NB4 (cell line): Measurements from ENCODE around the gene EPS8L1.
"Not testable (repeated sequence)": the region's sequence is repeated elsewhere in the genome, so short reads cannot be mapped to it uniquely, and the experiment has no call there.

Source experiments
- MYC ChIP-seq: IDR thresholded peaks from 2 replicates; pipeline ENCODE4 v1.6.1; 2011; ENCODE audit warnings: low read depth, low read length
- TF ChIP-seq, protein P1 (sequence below): IDR thresholded peaks from one replicate; pipeline ENCODE4 v1.5.1; 2012; ENCODE audit warnings: low read depth, low read length

- TF ChIP-seq, protein P1, sequence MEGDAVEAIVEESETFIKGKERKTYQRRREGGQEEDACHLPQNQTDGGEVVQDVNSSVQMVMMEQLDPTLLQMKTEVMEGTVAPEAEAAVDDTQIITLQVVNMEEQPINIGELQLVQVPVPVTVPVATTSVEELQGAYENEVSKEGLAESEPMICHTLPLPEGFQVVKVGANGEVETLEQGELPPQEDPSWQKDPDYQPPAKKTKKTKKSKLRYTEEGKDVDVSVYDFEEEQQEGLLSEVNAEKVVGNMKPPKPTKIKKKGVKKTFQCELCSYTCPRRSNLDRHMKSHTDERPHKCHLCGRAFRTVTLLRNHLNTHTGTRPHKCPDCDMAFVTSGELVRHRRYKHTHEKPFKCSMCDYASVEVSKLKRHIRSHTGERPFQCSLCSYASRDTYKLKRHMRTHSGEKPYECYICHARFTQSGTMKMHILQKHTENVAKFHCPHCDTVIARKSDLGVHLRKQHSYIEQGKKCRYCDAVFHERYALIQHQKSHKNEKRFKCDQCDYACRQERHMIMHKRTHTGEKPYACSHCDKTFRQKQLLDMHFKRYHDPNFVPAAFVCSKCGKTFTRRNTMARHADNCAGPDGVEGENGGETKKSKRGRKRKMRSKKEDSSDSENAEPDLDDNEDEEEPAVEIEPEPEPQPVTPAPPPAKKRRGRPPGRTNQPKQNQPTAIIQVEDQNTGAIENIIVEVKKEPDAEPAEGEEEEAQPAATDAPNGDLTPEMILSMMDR: not testable (repeated sequence)
- TF ChIP-seq MYC: not testable (repeated sequence)
Observed at GRCh38 chr19:55032976-55033643, 42.6 kb upstream of the EPS8L1 start.
